Neural cell (in vitro differentiated cells): ENCODE measurements around the gene SCN1A. TPM values are rescaled to one million over a fixed set of nuclear protein-coding genes. Genes with fewer than 3 reads are reported as not detected.

Source experiments
- H2AFZ ChIP-seq: fragments of 200-600, 300-800 bp; sonication (generic), shearing (Covaris generic); 2 replicates; pipeline ENCODE4 v1.6.0; 2014; ENCODE audit warnings: low read depth, mild to moderate bottlenecking, antibody characterized with exemption, low read length, moderate library complexity
- H3F3A ChIP-seq: fragments of 200-600 bp; shearing (Covaris generic); 2 replicates; pipeline ENCODE4 v1.6.1; 2016; ENCODE audit warnings: mild to moderate bottlenecking, moderate library complexity, mixed read lengths, antibody characterized with exemption, low read length; ENCODE audit not compliant: insufficient read depth, poor library complexity, severe bottlenecking
- H3K27ac ChIP-seq: fragments of 200-600, 300-800 bp; sonication (generic), shearing (Covaris generic); 2 replicates; pipeline ENCODE4 v1.5.1; 2014; ENCODE audit warnings: mild to moderate bottlenecking, low read length, moderate library complexity
- H3K27me3 ChIP-seq: fragments of 300-800, 200-600 bp; sonication (generic), shearing (Covaris generic); 2 replicates; pipeline ENCODE4 v1.6.0; 2014; ENCODE audit warnings: mild to moderate bottlenecking, low read depth, low read length, moderate library complexity; ENCODE audit not compliant: insufficient read depth
- H3K36me3 ChIP-seq: fragments of 300-800, 200-600 bp; sonication (generic), shearing (Covaris generic); 2 replicates; pipeline ENCODE4 v1.5.1; 2014; ENCODE audit warnings: mild to moderate bottlenecking, antibody characterized with exemption, low read length, moderate library complexity; ENCODE audit not compliant: insufficient read depth
- H3K4me2 ChIP-seq: fragments of 300-800, 200-600 bp; sonication (generic), shearing (Covaris generic); 2 replicates; pipeline ENCODE4 v1.6.0; 2014; ENCODE audit warnings: mild to moderate bottlenecking, low read length
- H3K4me3 ChIP-seq: fragments of 300-800, 200-600 bp; sonication (generic), shearing (Covaris generic); 2 replicates; pipeline ENCODE4 v1.5.1; 2014; ENCODE audit warnings: mild to moderate bottlenecking, low read length, moderate library complexity
- H3K79me2 ChIP-seq: fragments of 200-600 bp; shearing (Covaris generic); replicated peaks from 2 replicates; pipeline ENCODE4 v1.6.0; 2014; ENCODE audit warnings: mild to moderate bottlenecking, low read length, moderate library complexity; ENCODE audit not compliant: insufficient read depth
- H3K9ac ChIP-seq: fragments of 300-800, 200-600 bp; sonication (generic), shearing (Covaris generic); 2 replicates; pipeline ENCODE4 v1.6.1; 2016; ENCODE audit warnings: mild to moderate bottlenecking, low read length, mixed read lengths
- H3K9me2 ChIP-seq: fragments of 200-600 bp; shearing (Covaris generic); 2 replicates; pipeline ENCODE4 v1.6.1; 2016; ENCODE audit warnings: mild to moderate bottlenecking, low read length, mixed read lengths; ENCODE audit not compliant: insufficient read depth
- H3K9me3 ChIP-seq: fragments of 200-600, 300-800 bp; sonication (generic), shearing (Covaris generic); 2 replicates; pipeline ENCODE4 v1.6.1; 2016; ENCODE audit warnings: mild to moderate bottlenecking, mixed run types, low read length, moderate library complexity, mixed read lengths
- H4K20me1 ChIP-seq: fragments of 200-600 bp; shearing (Covaris generic); 2 replicates; pipeline ENCODE4 v1.6.1; 2016; ENCODE audit warnings: mild to moderate bottlenecking, mixed run types; ENCODE audit not compliant: insufficient read depth
- EP300 ChIP-seq: fragments of 450-650 bp; conservative IDR thresholded peaks from 2 replicates; pipeline ENCODE4 v1.6.1; 2014; ENCODE audit warnings: antibody characterized with exemption, mild to moderate bottlenecking, moderate library complexity; ENCODE audit not compliant: poor library complexity, severe bottlenecking
- EZH2 ChIP-seq: fragments of 200-600, 300-800 bp; shearing (Covaris generic), sonication (generic); IDR thresholded peaks from 2 replicates; pipeline ENCODE4 v1.6.1; 2014; ENCODE audit warnings: antibody characterized with exemption, low read length, borderline replicate concordance, mild to moderate bottlenecking; ENCODE audit not compliant: insufficient read depth, poor library complexity, severe bottlenecking
- MXI1 ChIP-seq: fragments of 450-650 bp; conservative IDR thresholded peaks from 2 replicates; pipeline ENCODE4 v1.6.1; 2014; ENCODE audit warnings: antibody characterized with exemption, mild to moderate bottlenecking; ENCODE audit not compliant: poor library complexity, severe bottlenecking
- POLR2AphosphoS5 ChIP-seq: IDR thresholded peaks from 2 replicates; pipeline ENCODE4 v1.6.1; 2012
- RAD21 ChIP-seq: fragments of 450-650 bp; conservative IDR thresholded peaks from 2 replicates; pipeline ENCODE4 v1.6.1; 2014; ENCODE audit warnings: antibody characterized with exemption, mild to moderate bottlenecking, moderate library complexity
- SMC3 ChIP-seq: fragments of 450-650 bp; conservative IDR thresholded peaks from 2 replicates; pipeline ENCODE4 v1.6.1; 2014; ENCODE audit warnings: antibody characterized with exemption, mild to moderate bottlenecking, moderate library complexity; ENCODE audit not compliant: poor library complexity
- TAF1 ChIP-seq: IDR thresholded peaks from 2 replicates; pipeline ENCODE4 v1.6.1; 2012; ENCODE audit warnings: low read depth
- polyA plus RNA-seq: library from polyadenylated mRNA; depleted of rRNA; stranded (reverse); fragments of >200 nt; gene quantifications from 2 replicates; pipeline ENCODE4 v1.2.3, GENCODE V29; 2014
- TF ChIP-seq, protein P1 (sequence below): fragments of 450-650 bp; IDR thresholded peaks from 2 replicates; pipeline ENCODE4 v1.5.1; 2014; ENCODE audit warnings: antibody characterized with exemption, mild to moderate bottlenecking, moderate library complexity; ENCODE audit not compliant: poor library complexity, severe bottlenecking
- TF ChIP-seq, protein P2 (sequence below): IDR thresholded peaks from 2 replicates; pipeline ENCODE4 v1.6.1; 2012; ENCODE audit warnings: borderline replicate concordance

SCN1A gene
- polyA plus RNA-seq, 1 donor from 2014 or later, result 1.0 TPM

- TF ChIP-seq EP300 (no peak), POLR2AphosphoS5 (no peak), TAF1 (no peak), SMC3 (no peak)
- TF ChIP-seq, protein P1, sequence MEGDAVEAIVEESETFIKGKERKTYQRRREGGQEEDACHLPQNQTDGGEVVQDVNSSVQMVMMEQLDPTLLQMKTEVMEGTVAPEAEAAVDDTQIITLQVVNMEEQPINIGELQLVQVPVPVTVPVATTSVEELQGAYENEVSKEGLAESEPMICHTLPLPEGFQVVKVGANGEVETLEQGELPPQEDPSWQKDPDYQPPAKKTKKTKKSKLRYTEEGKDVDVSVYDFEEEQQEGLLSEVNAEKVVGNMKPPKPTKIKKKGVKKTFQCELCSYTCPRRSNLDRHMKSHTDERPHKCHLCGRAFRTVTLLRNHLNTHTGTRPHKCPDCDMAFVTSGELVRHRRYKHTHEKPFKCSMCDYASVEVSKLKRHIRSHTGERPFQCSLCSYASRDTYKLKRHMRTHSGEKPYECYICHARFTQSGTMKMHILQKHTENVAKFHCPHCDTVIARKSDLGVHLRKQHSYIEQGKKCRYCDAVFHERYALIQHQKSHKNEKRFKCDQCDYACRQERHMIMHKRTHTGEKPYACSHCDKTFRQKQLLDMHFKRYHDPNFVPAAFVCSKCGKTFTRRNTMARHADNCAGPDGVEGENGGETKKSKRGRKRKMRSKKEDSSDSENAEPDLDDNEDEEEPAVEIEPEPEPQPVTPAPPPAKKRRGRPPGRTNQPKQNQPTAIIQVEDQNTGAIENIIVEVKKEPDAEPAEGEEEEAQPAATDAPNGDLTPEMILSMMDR, result no peak
- Histone ChIP-seq H4K20me1 (no peaks in the 10 kb centered on the region), H2AFZ (no peak overlapping the region), H3K79me2 (peaks cover 12% of the 10 kb centered on the region), H3K9me2 (no peaks in the 10 kb centered on the region), H3K27ac (no peak overlapping the region), H3K27me3 (no peaks in the 10 kb centered on the region), H3K9me3 (no peaks in the 10 kb centered on the region), H3K36me3 (no peaks in the 10 kb centered on the region), H3F3A (no peaks in the 10 kb centered on the region), H3K4me2 (no peak overlapping the region), H3K9ac (no peak overlapping the region), H3K4me3 (no peak overlapping the region)
Measured at GRCh38 chr2:165957030-165957675, 170.7 kb downstream of the SCN1A start.

GRCh38 chr2:165953655-165954606 is 173.9 kb downstream of the SCN1A start, which contains the start of gene TTC21B:
TSS of gene TTC21B (minus strand) at chr2:165953776. CDS start at chr2:165953705, 71 bp downstream.
- Histone ChIP-seq H3K9me2 (no peaks in the 10 kb centered on the region), H3K27me3 (no peaks in the 10 kb centered on the region), H3K9ac (peak within 1 kb of the TSS; percentile 78), H3F3A (no peaks in the 10 kb centered on the region), H3K4me3 (peak within 1 kb of the TSS; percentile 82), H2AFZ (peak within 1 kb of the TSS; percentile 67), H3K9me3 (no peaks in the 10 kb centered on the region), H3K27ac (peak within 1 kb of the TSS; percentile 77), H3K79me2 (peaks cover 38% of the 10 kb centered on the region), H3K4me2 (peak within 1 kb of the TSS; percentile 91), H4K20me1 (no peaks in the 10 kb centered on the region), H3K36me3 (no peaks in the 10 kb centered on the region)
- TF ChIP-seq TAF1, result peak; percentile 50
- TF ChIP-seq RAD21, result peak; percentile 78
- TF ChIP-seq, protein P1, result peak; percentile 93
- peak; percentile 57 for TF ChIP-seq EP300
- no peak for TF ChIP-seq EZH2
- TF ChIP-seq POLR2AphosphoS5, result peak; percentile 76
- TF ChIP-seq MXI1, result peak; percentile 84
- TF ChIP-seq, protein P2, sequence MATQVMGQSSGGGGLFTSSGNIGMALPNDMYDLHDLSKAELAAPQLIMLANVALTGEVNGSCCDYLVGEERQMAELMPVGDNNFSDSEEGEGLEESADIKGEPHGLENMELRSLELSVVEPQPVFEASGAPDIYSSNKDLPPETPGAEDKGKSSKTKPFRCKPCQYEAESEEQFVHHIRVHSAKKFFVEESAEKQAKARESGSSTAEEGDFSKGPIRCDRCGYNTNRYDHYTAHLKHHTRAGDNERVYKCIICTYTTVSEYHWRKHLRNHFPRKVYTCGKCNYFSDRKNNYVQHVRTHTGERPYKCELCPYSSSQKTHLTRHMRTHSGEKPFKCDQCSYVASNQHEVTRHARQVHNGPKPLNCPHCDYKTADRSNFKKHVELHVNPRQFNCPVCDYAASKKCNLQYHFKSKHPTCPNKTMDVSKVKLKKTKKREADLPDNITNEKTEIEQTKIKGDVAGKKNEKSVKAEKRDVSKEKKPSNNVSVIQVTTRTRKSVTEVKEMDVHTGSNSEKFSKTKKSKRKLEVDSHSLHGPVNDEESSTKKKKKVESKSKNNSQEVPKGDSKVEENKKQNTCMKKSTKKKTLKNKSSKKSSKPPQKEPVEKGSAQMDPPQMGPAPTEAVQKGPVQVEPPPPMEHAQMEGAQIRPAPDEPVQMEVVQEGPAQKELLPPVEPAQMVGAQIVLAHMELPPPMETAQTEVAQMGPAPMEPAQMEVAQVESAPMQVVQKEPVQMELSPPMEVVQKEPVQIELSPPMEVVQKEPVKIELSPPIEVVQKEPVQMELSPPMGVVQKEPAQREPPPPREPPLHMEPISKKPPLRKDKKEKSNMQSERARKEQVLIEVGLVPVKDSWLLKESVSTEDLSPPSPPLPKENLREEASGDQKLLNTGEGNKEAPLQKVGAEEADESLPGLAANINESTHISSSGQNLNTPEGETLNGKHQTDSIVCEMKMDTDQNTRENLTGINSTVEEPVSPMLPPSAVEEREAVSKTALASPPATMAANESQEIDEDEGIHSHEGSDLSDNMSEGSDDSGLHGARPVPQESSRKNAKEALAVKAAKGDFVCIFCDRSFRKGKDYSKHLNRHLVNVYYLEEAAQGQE, result peak; percentile 99
- peak; percentile 96 for TF ChIP-seq SMC3
